Mesenchymal stem cell (in vitro differentiated cells and primary cell): ENCODE data around the gene ACTA2.

ENCODE experiments used
- DNase-seq: peaks from one replicate; pipeline ENCODE4 v3.0.0-alpha.2; 2013
- H2AFZ ChIP-seq: one replicate; pipeline ENCODE4 v1.6.1; 2013; ENCODE audit warnings: low read depth, mild to moderate bottlenecking, control low read depth, inconsistent platforms, low read length, moderate library complexity
- H2AK5ac ChIP-seq: 2 replicates; pipeline ENCODE4 v1.6.1; 2013; ENCODE audit warnings: low read length, moderate library complexity, mild to moderate bottlenecking, inconsistent platforms; ENCODE audit not compliant: severe bottlenecking
- H2BK120ac ChIP-seq: one replicate; pipeline ENCODE4 v1.6.1; 2013; ENCODE audit warnings: low read depth, mild to moderate bottlenecking, inconsistent platforms, low read length, moderate library complexity
- H2BK12ac ChIP-seq, 2 experiments: one replicate each; pipeline ENCODE4 v1.6.1; 2013; ENCODE audit warnings: inconsistent platforms in 2 of 2, low read length in 2 of 2, mild to moderate bottlenecking in 2 of 2, moderate library complexity in 2 of 2, control low read depth in 1 of 2
- H2BK15ac ChIP-seq: one replicate; pipeline ENCODE4 v1.6.1; 2013; ENCODE audit warnings: mild to moderate bottlenecking, low read depth, inconsistent platforms; ENCODE audit not compliant: poor library complexity, severe bottlenecking
- H2BK5ac ChIP-seq: 2 replicates; pipeline ENCODE4 v1.6.1; 2013; ENCODE audit warnings: low read depth, mild to moderate bottlenecking, low read length, control low read depth, inconsistent platforms; ENCODE audit not compliant: poor library complexity, severe bottlenecking
- H3K14ac ChIP-seq, 2 experiments: one replicate each; pipeline ENCODE4 v1.6.1; 2013; ENCODE audit warnings: inconsistent platforms in 2 of 2, low read length in 2 of 2, control low read depth in 1 of 2, mild to moderate bottlenecking in 1 of 2, moderate library complexity in 1 of 2
- H3K18ac ChIP-seq, 2 experiments: one replicate each; pipeline ENCODE4 v1.6.1; 2013; ENCODE audit warnings: inconsistent platforms in 2 of 2, low read length in 2 of 2, control low read depth in 1 of 2, low read depth in 1 of 2, mild to moderate bottlenecking in 1 of 2
- H3K23ac ChIP-seq, 2 experiments: one replicate each; pipeline ENCODE4 v1.6.1; 2013; ENCODE audit warnings: inconsistent platforms in 2 of 2, low read length in 2 of 2, mild to moderate bottlenecking in 2 of 2, moderate library complexity in 2 of 2, control low read depth in 1 of 2
- H3K27ac ChIP-seq: 2 replicates; pipeline ENCODE4 v1.5.1; 2013; ENCODE audit warnings: mild to moderate bottlenecking, moderate library complexity, low read length, control low read depth, inconsistent platforms; ENCODE audit not compliant: poor library complexity, severe bottlenecking
- H3K27me3 ChIP-seq, 2 experiments: 2 replicates each; pipeline versions ENCODE4 v1.6.1 to v1.7.0; 2013; ENCODE audit warnings: low read length in 2 of 2, mild to moderate bottlenecking in 2 of 2, moderate library complexity in 2 of 2, control low read depth in 1 of 2, inconsistent platforms in 1 of 2; ENCODE audit not compliant: control insufficient read depth in 1 of 2, insufficient read depth in 1 of 2
- H3K36me3 ChIP-seq, 2 experiments: 2 replicates each; pipeline versions ENCODE4 v1.6.1 to v1.7.0; 2013; ENCODE audit warnings: low read length in 2 of 2, control low read depth in 1 of 2, inconsistent platforms in 1 of 2, low read depth in 1 of 2, mild to moderate bottlenecking in 1 of 2; ENCODE audit not compliant: insufficient read depth in 2 of 2, control insufficient read depth in 1 of 2
- H3K4ac ChIP-seq, 2 experiments: one replicate each; pipeline ENCODE4 v1.6.1; 2013; ENCODE audit warnings: inconsistent platforms in 2 of 2, low read length in 2 of 2, mild to moderate bottlenecking in 2 of 2, moderate library complexity in 2 of 2, control low read depth in 1 of 2, low read depth in 1 of 2
- H3K4me1 ChIP-seq: 2 replicates; pipeline ENCODE4 v1.6.1; 2013; ENCODE audit warnings: low read depth, low read length, control low read depth; ENCODE audit not compliant: control insufficient read depth, insufficient read depth
- H3K4me2 ChIP-seq: 2 replicates; pipeline ENCODE4 v1.6.1; 2013; ENCODE audit warnings: low read length, mild to moderate bottlenecking, inconsistent platforms; ENCODE audit not compliant: poor library complexity, severe bottlenecking
- H3K4me3 ChIP-seq, 2 experiments: 2 replicates each; pipeline versions ENCODE4 v1.5.1 to v1.7.0; 2013; ENCODE audit warnings: low read length in 2 of 2, mild to moderate bottlenecking in 2 of 2, control low read depth in 1 of 2, low read depth in 1 of 2; ENCODE audit not compliant: insufficient read depth in 1 of 2
- H3K79me1 ChIP-seq: replicated peaks from 2 replicates; pipeline ENCODE4 v1.6.1; 2013; ENCODE audit warnings: mild to moderate bottlenecking, control low read depth, low read length, inconsistent platforms; ENCODE audit not compliant: poor library complexity, severe bottlenecking
- H3K9ac ChIP-seq: 2 replicates; pipeline ENCODE4 v1.7.0; 2013; ENCODE audit warnings: mild to moderate bottlenecking, low read length, moderate library complexity
- H3K9me3 ChIP-seq: 2 replicates; pipeline ENCODE4 v1.7.0; 2013; ENCODE audit warnings: mild to moderate bottlenecking, low read length; ENCODE audit not compliant: control insufficient read depth
- H4K8ac ChIP-seq: one replicate; pipeline ENCODE4 v1.6.1; 2013; ENCODE audit warnings: inconsistent platforms, mild to moderate bottlenecking, low read length, moderate library complexity
- H4K91ac ChIP-seq: one replicate; pipeline ENCODE4 v1.6.1; 2013; ENCODE audit warnings: mild to moderate bottlenecking, low read length, inconsistent platforms
- WGBS: methylation state at CpG from one replicate; pipeline ENCODE4 v1.1.7; 2013; ENCODE audit warnings: mixed read lengths; 5-methylcytosine and 5-hydroxymethylcytosine counted together

Gene ACTA2

DNA sequence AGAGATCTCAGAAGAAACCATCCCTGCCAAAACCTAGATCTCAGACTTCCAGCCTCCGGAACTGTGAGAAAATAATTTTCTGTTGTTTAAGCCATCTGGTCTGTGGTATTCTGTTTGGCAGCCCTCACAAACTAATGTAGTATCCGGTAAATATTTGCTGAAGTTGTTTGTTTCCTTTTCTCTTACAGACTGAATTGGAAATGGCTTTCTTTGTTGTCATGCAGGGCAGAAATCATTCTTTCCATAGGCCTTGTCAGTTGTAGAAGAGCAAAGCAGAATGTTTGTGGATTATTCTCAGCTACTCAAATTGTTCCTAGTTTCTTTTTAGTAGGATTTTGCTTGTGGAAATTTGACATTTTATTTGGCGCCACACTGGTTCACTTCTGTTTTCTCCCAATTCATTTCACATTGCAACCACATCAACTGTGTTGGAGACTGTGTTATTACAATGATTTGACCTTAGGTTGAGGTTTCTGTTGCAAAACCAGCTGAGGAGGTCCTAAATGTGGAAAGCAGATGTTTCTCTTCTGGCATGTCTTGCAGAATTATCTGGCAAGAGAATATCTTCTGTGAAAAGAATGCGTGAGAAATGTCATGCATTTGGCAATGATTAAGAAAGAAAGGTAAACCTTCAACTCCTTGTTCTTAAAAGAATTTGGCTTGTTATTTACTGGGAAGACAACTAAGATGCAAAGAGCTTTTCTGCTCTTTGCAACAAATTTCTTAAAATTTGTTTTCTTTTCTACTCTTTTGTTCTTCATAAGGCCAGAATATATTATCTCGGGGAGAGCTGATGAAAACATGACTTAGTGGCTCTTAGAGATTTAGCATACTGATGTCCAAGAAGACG, 25.8 kb downstream of the ACTA2 start:
- Histone ChIP-seq H4K91ac (no peak overlapping the region), H3K18ac (no peak overlapping the region), H3K9me3 (no peaks in the 10 kb centered on the region), H3K14ac (no peak overlapping the region), H3K23ac (no peak overlapping the region), H3K27me3 (no peaks in the 10 kb centered on the region), H2BK12ac (no peak overlapping the region), H2AK5ac (no peak overlapping the region), H2BK15ac (no peak overlapping the region), H3K27ac (peak overlapping the region; percentile 61), H4K8ac (no peak overlapping the region), H3K9ac (peak overlapping the region; percentile 68), H3K4me3 (peak overlapping the region in 1 of 2 experiments; percentile 57), H2AFZ (no peak overlapping the region), H2BK5ac (no peak overlapping the region), H3K4me2 (no peak overlapping the region), H3K4ac (no peak overlapping the region), H3K79me1 (no peaks in the 10 kb centered on the region), H3K4me1 (peaks cover 5% of the 10 kb centered on the region), H3K36me3 (peaks cover 4 to 37% of the 10 kb centered on the region in 2 experiments), H2BK120ac (no peak overlapping the region)
- WGBS, result 67% methylated on average over 4 of the region's 6 CpGs
- peak; percentile 86 for DNase-seq

DNA sequence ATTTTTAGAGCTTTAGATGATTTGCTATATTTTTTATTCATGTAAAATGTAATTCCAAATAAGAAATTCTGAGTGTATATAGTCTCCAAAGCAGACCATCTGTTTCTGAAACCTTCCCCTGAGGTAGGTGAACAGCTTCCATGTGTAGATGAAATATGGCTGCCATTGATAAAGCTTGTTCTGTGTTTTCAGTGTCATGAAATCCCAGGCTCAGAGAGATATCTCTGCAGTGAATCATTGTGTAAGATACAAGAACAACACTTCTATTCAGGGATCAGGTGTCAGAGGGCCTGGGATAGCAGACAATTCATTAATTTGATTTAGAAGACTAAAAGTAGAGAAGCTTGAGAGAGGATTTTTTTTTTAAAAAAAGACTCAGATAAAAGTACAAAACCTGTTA, 29.1 kb downstream of the ACTA2 start:
- Histone ChIP-seq H3K4ac (no peak overlapping the region), H3K9me3 (no peaks in the 10 kb centered on the region), H3K9ac (no peak overlapping the region), H3K4me1 (peaks cover 6% of the 10 kb centered on the region), H2BK5ac (no peak overlapping the region), H3K18ac (no peak overlapping the region), H4K8ac (no peak overlapping the region), H2BK15ac (no peak overlapping the region), H3K4me3 (no peak overlapping the region), H3K27ac (no peak overlapping the region), H3K4me2 (no peak overlapping the region), H3K23ac (no peak overlapping the region), H2AFZ (no peak overlapping the region), H3K79me1 (no peaks in the 10 kb centered on the region), H3K14ac (no peak overlapping the region), H2BK12ac (no peak overlapping the region), H2BK120ac (no peak overlapping the region), H4K91ac (no peak overlapping the region), H3K36me3 (peaks cover 4 to 43% of the 10 kb centered on the region in 2 experiments), H2AK5ac (no peak overlapping the region), H3K27me3 (no peaks in the 10 kb centered on the region)
- no peak for DNase-seq

DNA sequence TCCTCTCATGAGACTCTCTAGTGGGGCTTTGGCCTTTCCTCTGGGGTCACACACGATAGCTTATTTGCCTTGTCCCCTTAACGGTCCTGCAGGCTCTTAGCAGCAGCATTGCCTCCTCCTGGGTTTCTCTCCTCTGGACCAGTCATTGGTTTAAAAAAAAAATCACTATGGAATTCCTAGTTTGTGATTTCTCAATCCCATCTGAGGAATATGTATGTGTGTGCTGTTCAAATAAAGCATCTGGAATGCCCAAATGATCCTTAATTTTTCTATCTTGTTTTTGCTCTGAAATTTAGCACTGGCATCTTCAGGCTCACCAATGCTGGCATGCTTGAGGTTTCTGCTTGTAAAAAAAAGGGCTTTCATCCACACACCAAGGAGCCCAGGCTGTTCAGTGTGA, 30.5 kb downstream of the ACTA2 start:
- H3K4ac ChIP-seq, result no peak overlapping the region

DNA sequence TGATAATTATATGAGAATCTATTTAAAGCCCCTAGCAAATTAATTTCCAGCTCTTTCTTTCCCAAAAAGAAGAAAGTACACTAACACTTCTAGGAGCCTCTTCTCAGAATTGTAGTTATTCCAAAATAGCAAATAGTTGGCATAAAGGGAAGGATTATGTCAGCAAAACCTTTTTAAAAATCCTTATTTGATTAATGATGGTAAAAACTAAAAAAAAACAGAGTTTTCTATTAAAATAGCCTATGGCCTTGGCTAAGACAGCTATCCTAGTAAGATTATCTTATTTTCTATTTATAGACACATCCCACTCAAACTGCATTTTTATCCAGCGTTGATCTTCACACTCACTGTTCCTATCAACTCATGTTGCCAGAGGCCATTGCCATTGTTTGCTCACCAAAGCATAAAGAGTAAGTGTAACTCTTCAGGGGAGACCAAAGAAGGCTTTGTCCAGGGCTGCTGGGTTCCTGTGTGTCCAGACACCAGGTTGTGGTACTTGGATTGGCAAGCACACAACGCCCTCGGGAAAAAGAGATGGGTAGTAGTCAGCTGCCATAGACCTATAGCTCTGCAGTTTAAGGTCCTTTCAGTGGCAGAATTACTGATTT, 31.5 kb downstream of the ACTA2 start:
- H2BK12ac ChIP-seq, result no peak overlapping the region

More for the DNA sequence above, 30.5 kb downstream of the ACTA2 start:
- H3K27ac ChIP-seq, result no peak overlapping the region
- no peak overlapping the region for H3K4me3 ChIP-seq
- H3K9me3 ChIP-seq, result no peaks in the 10 kb centered on the region
- no peaks in the 10 kb centered on the region for H3K79me1 ChIP-seq
- H2BK15ac ChIP-seq, result no peak overlapping the region
- H3K36me3 ChIP-seq, result peaks cover 7 to 55% of the 10 kb centered on the region in 2 experiments
- DNase-seq, result no peak
- H2BK12ac ChIP-seq, result no peak overlapping the region
- H2BK120ac ChIP-seq, result no peak overlapping the region
- H3K23ac ChIP-seq, result no peak overlapping the region
- H4K91ac ChIP-seq, result no peak overlapping the region
- H4K8ac ChIP-seq, result no peak overlapping the region
- H2AFZ ChIP-seq, result no peak overlapping the region
- no peaks in the 10 kb centered on the region for H3K27me3 ChIP-seq
- 100% methylated on average over 2 of the region's 2 CpGs for WGBS
- peaks cover 4% of the 10 kb centered on the region for H3K4me1 ChIP-seq
- no peak overlapping the region for H3K9ac ChIP-seq
- no peak overlapping the region for H2AK5ac ChIP-seq
- H3K14ac ChIP-seq, result no peak overlapping the region
- no peak overlapping the region for H3K4me2 ChIP-seq
- no peak overlapping the region for H3K18ac ChIP-seq
- no peak overlapping the region for H2BK5ac ChIP-seq

More for the DNA sequence above, 31.5 kb downstream of the ACTA2 start:
- H3K79me1 ChIP-seq, result no peaks in the 10 kb centered on the region
- no peak overlapping the region for H2AFZ ChIP-seq
- no peak overlapping the region for H2BK120ac ChIP-seq
- H4K8ac ChIP-seq, result no peak overlapping the region
- no peak overlapping the region for H3K14ac ChIP-seq
- no peak for DNase-seq
- H3K18ac ChIP-seq, result no peak overlapping the region
- H3K9me3 ChIP-seq, result no peaks in the 10 kb centered on the region
- H3K4me1 ChIP-seq, result peaks cover 4% of the 10 kb centered on the region
- H3K4me2 ChIP-seq, result no peak overlapping the region
- H3K4ac ChIP-seq, result no peak overlapping the region
- no peak overlapping the region for H3K27ac ChIP-seq
- H3K27me3 ChIP-seq, result no peaks in the 10 kb centered on the region
- H3K9ac ChIP-seq, result no peak overlapping the region
- no peak overlapping the region for H4K91ac ChIP-seq
- no peak overlapping the region for H2BK5ac ChIP-seq
- no peak overlapping the region for H2BK15ac ChIP-seq
- H3K4me3 ChIP-seq, result no peak overlapping the region
- WGBS, result 100% methylated on average over 3 of the region's 3 CpGs
- H2AK5ac ChIP-seq, result no peak overlapping the region
- no peak overlapping the region for H3K23ac ChIP-seq
- H3K36me3 ChIP-seq, result peaks cover 7 to 64% of the 10 kb centered on the region in 2 experiments
